ENCODE measurements around the gene SF3A2.

SF3A2 gene

DNA sequence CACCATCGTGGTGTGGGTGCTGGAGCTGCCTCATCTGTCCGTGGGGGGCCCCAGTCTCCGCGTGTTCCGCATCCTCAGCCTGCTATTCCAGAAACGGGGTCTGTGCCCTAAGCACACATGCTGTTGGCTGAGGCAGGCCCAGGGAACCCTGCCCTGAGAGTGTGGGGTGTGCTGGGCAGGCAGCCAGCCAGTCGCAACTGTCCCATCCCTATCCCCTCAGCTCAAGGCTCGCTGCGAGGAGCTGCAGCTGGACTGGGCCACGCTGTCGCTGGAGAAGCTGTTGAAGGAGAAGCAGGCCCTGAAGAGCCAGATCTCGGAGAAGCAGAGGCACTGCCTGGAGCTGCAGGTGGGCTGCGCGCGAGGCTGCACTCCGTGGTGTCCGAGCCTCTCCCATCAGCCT, 22.4 kb upstream of the SF3A2 start:
- Histone ChIP-seq H3K27ac (no peak overlapping the region), H3K9me3 (ENCODE audit: severe bottlenecking) (no peaks in the 10 kb centered on the region), H3K36me3 (peaks cover 93% of the 10 kb centered on the region), H3K27me3 (ENCODE audit: insufficient read depth, low read depth, severe bottlenecking) (no peaks in the 10 kb centered on the region), H3K4me3 (ENCODE audit: low read depth, low read length) (no peak overlapping the region)
- DNase-seq, result no peak
- TF ChIP-seq, protein P1, sequence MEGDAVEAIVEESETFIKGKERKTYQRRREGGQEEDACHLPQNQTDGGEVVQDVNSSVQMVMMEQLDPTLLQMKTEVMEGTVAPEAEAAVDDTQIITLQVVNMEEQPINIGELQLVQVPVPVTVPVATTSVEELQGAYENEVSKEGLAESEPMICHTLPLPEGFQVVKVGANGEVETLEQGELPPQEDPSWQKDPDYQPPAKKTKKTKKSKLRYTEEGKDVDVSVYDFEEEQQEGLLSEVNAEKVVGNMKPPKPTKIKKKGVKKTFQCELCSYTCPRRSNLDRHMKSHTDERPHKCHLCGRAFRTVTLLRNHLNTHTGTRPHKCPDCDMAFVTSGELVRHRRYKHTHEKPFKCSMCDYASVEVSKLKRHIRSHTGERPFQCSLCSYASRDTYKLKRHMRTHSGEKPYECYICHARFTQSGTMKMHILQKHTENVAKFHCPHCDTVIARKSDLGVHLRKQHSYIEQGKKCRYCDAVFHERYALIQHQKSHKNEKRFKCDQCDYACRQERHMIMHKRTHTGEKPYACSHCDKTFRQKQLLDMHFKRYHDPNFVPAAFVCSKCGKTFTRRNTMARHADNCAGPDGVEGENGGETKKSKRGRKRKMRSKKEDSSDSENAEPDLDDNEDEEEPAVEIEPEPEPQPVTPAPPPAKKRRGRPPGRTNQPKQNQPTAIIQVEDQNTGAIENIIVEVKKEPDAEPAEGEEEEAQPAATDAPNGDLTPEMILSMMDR (IDR thresholded peaks at IDR 0.05; ENCODE audit: low read depth, low read length), result no peak

DNA sequence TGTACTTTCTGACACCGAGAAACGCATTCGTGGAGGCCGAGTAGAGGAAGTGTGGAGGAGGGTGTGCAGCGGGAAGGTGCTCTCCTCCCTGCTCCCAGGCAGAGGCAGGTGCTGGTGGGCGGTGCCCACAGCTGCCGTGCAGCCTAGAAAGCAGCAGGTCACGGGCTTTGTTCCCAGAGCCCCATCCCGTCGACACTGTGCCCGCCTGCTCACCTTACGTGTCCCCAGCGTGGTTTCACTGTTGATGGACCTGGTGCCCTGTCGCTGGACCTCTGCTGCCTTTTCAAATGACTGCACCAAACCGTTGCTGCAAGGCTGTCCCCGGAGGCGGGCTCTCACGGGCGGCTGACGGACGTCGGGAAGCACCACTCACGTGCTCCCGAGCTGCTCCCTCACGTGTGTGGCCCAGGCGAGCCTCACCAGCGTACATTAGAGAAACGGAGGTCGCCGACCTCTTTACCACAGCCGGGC, 21.3 kb upstream of the SF3A2 start:
- no peak overlapping the region for H3K27ac ChIP-seq
- no peaks in the 10 kb centered on the region for H3K9me3 ChIP-seq (ENCODE audit: severe bottlenecking)
- no peaks in the 10 kb centered on the region for H3K27me3 ChIP-seq (ENCODE audit: insufficient read depth, low read depth, severe bottlenecking)
- no peak for DNase-seq
- TF ChIP-seq, protein P1 (IDR thresholded peaks at IDR 0.05; ENCODE audit: low read depth, low read length), result no peak
- H3K36me3 ChIP-seq, result peaks cover 93% of the 10 kb centered on the region
- no peak overlapping the region for H3K4me3 ChIP-seq (ENCODE audit: low read depth, low read length)

DNA sequence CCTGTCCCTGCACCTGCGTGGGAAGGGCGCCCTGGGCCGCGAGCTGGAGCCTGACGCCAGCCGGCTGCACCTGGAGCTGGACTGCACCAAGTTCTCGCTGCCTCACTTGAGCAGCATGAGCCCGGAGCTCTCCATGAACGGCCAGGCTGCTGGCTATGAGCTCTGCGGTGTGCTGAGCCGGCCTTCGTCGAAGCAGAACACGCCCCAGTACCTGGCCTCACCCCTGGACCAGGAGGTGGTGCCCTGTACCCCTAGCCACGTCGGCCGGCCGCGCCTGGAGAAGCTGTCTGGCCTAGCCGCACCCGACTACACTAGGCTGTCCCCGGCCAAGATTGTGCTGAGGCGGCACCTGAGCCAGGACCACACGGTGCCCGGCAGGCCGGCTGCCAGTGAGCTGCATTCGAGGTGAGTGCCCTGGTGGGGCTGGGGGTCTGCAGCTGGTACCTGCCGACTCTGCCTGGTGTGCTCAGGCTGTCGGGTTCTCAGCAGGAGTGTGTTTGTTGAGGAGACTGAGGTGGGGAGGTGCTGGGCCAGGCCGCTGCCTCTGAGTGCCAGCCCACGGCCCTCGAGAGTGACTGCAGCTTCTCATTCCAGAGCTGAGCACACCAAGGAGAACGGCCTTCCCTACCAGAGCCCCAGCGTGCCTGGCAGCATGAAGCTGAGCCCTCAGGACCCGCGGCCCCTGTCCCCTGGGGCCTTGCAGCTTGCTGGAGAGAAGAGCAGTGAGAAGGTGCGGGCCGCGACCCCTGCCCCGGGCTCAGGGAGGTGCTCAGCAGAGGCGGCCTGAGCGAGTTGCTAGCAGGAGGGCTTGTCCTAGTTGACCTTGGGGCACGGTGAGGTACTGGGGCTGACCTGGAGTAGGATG, 20.0 kb upstream of the SF3A2 start:
- Histone ChIP-seq H3K27ac (no peak overlapping the region), H3K9me3 (ENCODE audit: severe bottlenecking) (no peaks in the 10 kb centered on the region), H3K27me3 (ENCODE audit: insufficient read depth, low read depth, severe bottlenecking) (no peaks in the 10 kb centered on the region), H3K4me3 (ENCODE audit: low read depth, low read length) (no peak overlapping the region), H3K36me3 (peaks cover 93% of the 10 kb centered on the region)
- TF ChIP-seq, protein P1 (IDR thresholded peaks at IDR 0.05; ENCODE audit: low read depth, low read length), result no peak
- no peak for DNase-seq

DNA sequence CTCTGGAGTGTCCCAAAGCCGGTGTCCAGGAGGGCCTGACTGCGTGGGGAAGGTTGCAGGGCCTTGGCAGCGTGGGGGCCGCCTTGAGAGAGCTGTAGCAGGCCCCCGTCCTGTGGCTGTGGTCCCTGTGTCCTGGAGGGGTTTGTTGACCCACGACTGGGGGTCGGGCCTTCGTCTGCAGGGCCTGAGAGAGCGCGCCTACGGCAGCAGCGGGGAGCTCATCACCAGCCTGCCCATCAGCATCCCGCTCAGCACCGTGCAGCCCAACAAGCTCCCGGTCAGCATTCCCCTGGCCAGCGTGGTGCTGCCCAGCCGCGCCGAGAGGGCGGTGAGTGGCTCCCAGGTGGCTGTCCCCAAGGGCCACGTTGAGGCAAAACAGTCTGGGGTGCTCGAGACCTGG, 19.0 kb upstream of the SF3A2 start:
- TF ChIP-seq, protein P1 (IDR thresholded peaks at IDR 0.05; ENCODE audit: low read depth, low read length), result no peak
- Histone ChIP-seq H3K36me3 (peaks cover 94% of the 10 kb centered on the region), H3K9me3 (ENCODE audit: severe bottlenecking) (no peaks in the 10 kb centered on the region), H3K27ac (no peak overlapping the region), H3K27me3 (ENCODE audit: insufficient read depth, low read depth, severe bottlenecking) (no peaks in the 10 kb centered on the region), H3K4me3 (ENCODE audit: low read depth, low read length) (no peak overlapping the region)
- DNase-seq, result no peak

DNA sequence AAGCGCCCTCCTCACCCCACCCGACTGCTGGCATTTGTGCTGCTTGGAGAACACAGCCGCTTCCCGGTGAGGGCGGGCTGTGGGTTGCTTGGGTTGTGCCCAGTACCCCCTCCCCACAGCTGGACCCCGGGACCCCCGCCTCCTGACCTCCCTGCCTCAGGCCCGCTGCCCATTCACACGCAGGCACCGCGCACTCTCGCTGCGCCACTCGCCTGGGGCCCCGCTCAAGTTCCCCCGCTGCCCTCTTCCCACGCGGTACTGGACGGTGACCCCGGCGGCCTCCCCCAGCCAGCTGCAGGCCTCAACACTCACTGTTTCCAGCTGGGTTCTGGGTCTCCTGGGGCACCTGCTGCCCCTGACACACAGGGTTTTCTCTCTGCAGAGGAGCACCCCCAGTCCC, 16.9 kb upstream of the SF3A2 start:
- no peak overlapping the region for H3K4me3 ChIP-seq (ENCODE audit: low read depth, low read length)
- H3K36me3 ChIP-seq, result peaks cover 80% of the 10 kb centered on the region
- DNase-seq, result no peak
- TF ChIP-seq, protein P1 (IDR thresholded peaks at IDR 0.05; ENCODE audit: low read depth, low read length), result no peak
- no peaks in the 10 kb centered on the region for H3K27me3 ChIP-seq (ENCODE audit: insufficient read depth, low read depth, severe bottlenecking)
- H3K9me3 ChIP-seq (ENCODE audit: severe bottlenecking), result no peaks in the 10 kb centered on the region
- H3K27ac ChIP-seq, result no peak overlapping the region

All from WERI-Rb-1 (cell line).